Fibroblast of skin of right biceps (primary cell): ENCODE measurements around the gene NHLH1.
A peak's percentile ranks its signal among the peaks of the same experiment; 100 is the strongest.
"Not testable (repeated sequence)": the region's sequence is repeated elsewhere in the genome, so short reads cannot be mapped to it uniquely, and the experiment has no call there.

Experiments
- DNase-seq: peaks from one replicate; pipeline ENCODE4 v3.0.0-alpha.2; 2013

Gene NHLH1

GRCh38 chr1:160384812-160385211, 17.9 kb downstream of the NHLH1 start:
- DNase-seq: not testable (repeated sequence)

- DNase-seq: not testable (repeated sequence)
Measured at GRCh38 chr1:160388406-160388805, 21.5 kb downstream of the NHLH1 start.

DNA sequence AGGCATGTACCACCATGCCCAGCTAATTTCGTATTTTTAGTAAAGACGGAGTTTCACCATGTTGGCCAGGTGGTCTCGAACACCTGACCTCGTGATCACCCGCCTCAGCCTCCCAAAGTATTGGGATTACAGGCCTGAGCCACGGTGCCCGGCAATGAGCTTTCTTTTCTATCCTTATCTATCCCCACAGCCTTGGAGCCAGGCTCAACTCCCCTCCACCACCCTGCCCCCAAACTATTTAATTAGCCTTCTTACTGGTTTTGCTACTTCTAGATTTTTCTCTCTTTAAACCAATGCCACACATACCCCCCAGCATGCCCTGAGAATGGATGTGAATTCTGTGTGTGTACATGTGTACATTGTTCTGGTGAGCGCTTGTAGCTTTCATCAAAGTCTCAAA, 27.8 kb downstream of the NHLH1 start:
- no peak for DNase-seq

DNA sequence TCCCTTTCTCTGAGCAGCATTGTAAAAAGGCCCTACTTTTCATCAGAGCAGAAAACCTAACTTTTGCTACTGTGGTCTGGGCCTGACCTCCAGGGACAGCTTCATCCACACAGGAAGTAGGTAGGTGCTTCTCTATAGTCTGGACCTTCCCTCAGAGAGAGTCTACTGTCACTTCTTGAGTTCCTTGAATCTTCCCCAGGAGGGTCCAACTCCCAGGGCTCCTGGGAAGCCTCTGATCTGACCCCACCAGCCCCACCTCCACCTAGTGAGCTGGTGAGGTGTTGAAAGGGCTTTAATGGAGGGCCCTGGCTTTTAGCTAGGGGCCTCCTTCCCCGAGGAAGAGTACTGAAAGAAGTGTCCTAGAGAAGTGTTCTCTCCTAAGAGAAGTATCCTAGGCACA, 30.8 kb downstream of the NHLH1 start:
- no peak for DNase-seq

- DNase-seq: no peak
Measured at GRCh38 chr1:160398823-160399222, 32.0 kb downstream of the NHLH1 start.

DNA sequence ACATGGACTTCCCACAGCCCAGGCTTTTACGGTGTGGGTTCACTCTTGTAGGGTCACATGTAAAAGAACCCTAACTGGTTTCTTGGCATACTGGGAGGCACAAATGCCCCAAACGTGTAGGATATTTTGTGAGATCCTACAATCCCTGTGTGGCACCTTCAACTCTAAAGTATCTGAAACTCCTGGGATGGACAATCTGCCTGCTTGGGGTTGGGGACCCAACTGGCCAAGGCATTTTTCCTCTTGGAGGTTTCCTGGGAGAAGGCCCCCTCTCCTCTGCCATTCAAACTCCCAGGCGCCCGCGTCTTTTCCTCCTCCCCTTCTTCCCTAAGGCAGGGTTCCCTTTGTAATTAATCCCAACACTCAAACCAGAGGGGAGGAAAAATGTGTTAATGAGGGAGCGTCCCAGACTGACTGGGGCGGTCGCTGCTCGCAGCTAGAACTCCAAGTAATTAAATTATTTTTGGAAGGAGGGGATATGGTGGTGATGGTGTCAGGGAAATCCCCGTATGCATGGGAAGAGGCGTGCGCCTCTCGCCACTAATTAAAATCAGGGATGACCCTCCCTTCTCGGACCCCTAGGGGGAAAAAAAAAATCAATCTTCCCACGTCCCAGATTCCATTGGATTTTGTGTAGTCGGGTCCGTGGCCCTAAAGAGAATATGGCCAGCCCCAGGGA, 32.8 kb downstream of the NHLH1 start:
- no peak for DNase-seq

GRCh38 chr1:160400223-160400645, 33.4 kb downstream of the NHLH1 start, which contains the start of gene VANGL2:
Gene VANGL2, plus strand, starts transcription at chr1:160400564. Its CDS starts 15,274 bp downstream, at chr1:160415838.
- DNase-seq: peak; percentile 82

- no peak for DNase-seq
Measured at GRCh38 chr1:160400646-160401486, 34.0 kb downstream of the NHLH1 start.

DNA sequence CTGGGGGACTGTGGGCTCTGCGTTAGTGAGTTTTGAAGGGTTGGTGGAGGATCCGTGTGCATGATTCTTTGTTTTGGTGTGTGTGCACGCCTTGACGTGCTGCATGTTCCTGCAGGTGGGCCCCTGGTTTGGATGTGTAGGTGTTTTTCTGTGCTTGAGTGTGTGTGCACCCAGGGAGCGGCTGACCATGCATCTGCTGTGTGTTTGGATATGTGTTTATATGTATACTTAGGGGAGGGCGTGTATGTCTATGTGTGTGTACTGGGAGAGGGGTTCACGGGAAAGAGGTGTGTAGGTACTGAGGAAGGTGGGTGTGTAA, 34.6 kb downstream of the NHLH1 start:
- no peak for DNase-seq

GRCh38 chr1:160402001-160402795, 35.3 kb downstream of the NHLH1 start:
- DNase-seq: no peak

- no peak for DNase-seq
Measured at GRCh38 chr1:160403244-160403643, 36.4 kb downstream of the NHLH1 start.

- no peak for DNase-seq
Measured at GRCh38 chr1:160404094-160404493, 37.2 kb downstream of the NHLH1 start.

- DNase-seq: no peak
Measured at GRCh38 chr1:160405331-160405877, 38.5 kb downstream of the NHLH1 start.

DNA sequence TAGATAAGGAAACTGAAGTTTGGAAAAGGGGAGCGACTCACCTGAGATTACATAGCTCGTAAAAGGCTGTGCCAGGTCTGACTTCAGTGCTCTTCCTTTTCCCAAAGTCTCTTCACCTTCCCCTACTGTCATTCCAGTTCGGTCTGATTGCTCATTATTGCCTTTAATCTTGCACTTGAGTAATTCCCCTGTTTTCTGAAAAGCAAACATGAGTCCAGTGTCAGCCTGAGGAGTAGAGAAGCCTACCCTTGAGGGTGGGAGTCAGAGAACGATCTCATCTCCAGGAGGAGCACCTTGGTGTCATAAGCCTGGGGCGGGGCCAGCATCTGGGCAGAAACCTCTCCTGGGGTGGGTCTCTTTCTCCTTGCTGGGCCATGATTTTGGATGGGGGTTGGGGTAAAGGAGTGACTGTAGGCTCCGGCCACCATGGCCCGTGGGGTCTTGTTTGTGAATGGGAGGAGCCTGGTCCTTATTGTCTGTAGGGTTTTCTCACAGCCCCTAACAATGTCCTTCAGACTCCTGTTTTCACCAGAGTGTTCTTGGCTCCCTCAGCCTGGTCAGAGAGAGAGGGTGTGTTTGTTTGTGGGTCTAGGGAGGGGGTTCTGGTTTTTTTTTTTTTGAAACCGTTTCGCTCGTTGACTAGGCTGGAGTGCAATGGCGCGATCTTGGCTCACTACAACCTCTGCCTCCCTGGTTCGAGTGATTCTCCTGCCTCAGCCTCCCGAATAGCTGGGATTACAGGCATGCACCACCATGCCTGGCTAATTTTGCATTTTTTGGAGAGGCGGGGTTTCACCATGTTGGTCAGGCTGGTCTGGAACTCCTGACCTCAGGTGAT, 39.5 kb downstream of the NHLH1 start:
- DNase-seq: no peak

GRCh38 chr1:160407839-160408801, 41.2 kb downstream of the NHLH1 start:
- DNase-seq: peak; percentile 52

GRCh38 chr1:160408864-160409263, 42.0 kb downstream of the NHLH1 start:
- no peak for DNase-seq

DNA sequence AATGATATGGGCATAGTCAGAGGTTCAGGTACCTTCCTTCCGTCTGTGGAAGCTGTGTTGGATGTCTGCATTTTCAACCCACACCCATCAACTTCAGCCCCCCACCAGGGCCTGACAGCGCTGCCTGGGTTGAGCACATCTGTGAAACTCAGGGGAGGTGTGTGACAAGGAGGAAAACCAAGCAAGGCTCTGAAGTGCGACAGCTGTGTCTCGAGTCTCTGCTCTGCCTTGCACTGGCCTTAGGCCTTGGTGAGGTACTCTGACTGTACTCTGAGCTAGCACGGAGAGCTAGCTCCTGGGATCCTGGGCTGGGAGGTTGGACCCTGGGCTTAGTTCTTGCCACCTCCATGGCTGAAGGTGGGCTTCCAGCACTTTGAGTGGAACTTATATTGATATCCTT, 42.6 kb downstream of the NHLH1 start:
- DNase-seq: no peak

- DNase-seq: peak; percentile 43
Measured at GRCh38 chr1:160410406-160411005, 43.6 kb downstream of the NHLH1 start.

GRCh38 chr1:160411271-160412027, 44.6 kb downstream of the NHLH1 start:
- DNase-seq: no peak

GRCh38 chr1:160412028-160412362, 45.1 kb downstream of the NHLH1 start:
- no peak for DNase-seq
